HG03039 (cell line): Measurements from ENCODE around the gene HERC5.
"Not testable (repeated sequence)": the region's sequence is repeated elsewhere in the genome, so short reads cannot be mapped to it uniquely, and the experiment has no call there.

Experiments used
- ATAC-seq: cut with Tn5 transposase; IDR thresholded peaks from one replicate; pipeline ENCODE4 v1.9.1; 2021; ENCODE audit warnings: mild to moderate bottlenecking, moderate library complexity; ENCODE audit not compliant: unreplicated experiment

Gene HERC5

DNA sequence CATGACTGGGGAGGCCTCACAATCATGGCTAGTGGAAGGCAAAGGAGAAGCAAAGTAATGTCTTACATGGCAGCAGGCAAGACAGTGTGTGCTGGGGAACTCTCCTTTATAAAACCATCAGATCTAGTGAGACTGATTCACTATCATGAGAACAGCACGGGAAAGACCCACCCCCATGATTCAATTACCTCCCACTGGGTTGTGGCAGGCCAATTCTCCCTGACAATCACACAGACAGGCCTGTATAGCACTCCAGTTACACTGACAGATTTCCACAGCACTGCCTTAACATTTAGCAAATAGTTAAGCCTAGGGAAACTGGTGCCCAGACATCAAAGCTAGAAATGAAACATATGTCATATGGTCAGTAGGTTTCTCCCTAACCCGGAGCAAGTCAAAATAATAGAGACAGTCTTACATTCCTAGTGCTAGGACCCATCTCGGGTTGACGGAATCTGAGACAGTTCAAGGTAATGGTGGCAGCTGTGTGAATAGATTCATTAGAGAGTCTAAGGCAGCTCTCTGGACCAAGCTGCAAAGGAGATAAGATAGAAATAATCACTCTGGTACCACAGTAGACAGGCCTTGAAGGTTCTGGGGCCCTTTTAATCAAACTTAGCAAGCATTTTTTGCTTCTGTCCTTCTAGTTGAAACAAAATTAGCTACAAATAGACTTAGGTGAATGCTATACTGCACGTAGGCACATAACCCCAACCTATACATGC, 9.4 kb upstream of the HERC5 start:
- no peak for ATAC-seq

DNA sequence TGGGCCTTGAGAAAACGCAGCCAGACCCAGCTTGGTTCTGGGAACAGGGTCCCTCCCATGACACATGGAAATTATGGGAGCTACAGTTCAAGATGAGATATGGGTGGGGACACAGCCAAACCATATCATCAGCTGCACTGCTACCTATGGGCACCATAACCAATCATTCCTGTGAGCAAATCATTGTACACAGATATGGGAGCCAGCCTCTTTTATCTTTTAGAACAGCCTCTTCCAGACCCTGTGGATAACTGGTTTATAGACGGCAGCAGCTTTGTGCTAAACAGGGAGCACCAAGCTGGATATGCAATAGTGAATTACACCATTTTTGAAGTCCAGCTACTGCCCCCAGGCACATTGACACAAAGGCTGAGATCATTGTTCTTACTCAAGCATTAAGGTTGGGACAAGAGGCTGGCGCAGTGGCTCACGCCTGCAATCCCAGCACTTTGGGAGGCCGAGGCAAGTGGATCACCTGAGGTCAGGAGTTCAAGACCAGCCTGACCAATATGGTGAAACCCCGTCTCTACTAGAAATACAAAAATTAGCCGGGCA, 8.6 kb upstream of the HERC5 start:
- not testable (repeated sequence) for ATAC-seq

DNA sequence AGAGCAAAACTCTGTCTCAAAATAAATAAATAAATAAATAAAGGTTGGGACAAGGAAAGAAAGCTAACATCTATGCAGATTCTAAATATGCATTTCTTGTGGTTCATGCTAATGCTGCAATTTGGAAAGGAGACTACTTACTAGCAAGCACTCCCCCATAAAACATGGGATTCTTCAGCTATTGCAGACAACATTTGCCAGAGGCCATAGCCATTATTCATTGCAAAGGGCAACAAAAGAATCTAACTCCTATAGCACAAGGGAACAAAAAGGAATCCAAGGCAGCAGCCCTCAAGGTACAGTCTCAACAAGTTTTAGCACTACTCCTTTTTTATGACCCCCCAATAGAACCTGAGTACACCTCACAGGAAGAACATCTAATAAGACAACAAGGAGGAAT, 8.0 kb upstream of the HERC5 start:
- ATAC-seq: no peak

DNA sequence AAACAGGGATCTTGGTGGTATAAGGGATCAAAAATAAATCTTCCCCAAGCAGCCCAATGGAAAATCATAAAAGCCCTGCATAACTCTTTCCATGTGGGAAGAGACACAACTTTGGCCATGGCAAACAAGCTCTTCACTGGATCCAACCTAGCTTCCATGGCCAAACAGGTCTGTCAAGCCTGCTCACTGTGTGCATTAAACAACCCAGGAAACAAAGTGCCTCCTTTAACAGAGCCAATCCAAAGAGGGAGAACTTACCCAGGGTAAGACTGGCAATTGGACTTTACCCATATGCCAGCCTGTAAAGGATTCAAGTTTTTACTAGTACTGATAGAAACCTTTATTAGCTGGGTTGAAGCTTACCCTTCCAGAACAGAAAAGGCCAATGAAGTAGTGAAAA, 7.6 kb upstream of the HERC5 start:
- ATAC-seq: no peak

DNA sequence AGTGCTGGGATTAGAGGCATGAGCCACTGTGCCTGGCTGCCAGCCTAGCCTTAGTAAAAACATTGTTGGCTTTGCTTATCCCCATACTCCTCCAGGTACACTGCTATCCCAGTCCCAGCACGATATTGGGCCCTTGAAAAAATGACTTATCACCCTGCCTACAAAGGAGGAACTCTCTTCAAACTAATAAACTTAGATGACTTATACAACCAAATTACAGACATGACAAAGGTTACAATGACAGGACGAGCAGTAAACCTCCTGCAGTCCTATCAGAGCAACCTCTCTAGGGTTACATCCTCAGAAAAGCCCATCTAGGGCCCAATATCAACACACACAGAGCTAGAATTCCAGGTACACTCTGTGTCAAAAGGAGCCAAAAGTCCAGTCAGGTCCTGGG, 5.7 kb upstream of the HERC5 start:
- no peak for ATAC-seq

DNA sequence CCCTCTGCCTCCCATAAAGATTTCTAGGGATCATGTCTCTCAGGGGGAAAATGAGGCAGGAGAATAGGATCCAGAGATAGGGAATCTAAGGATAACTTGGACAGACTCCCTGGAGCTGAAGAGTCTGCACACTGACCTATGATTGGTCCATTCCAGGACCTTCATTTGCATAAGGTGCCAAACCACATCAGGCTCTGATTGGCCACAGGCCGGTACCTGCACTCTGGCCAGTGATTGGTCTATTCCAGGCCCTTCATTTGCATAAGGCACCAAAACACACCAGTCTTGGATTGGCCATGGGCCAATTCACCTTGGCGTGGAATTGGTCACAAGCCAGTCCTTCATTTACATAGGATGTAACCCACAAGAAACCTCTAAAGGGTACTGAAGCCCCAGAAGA, 4.0 kb upstream of the HERC5 start:
- ATAC-seq: no peak

DNA sequence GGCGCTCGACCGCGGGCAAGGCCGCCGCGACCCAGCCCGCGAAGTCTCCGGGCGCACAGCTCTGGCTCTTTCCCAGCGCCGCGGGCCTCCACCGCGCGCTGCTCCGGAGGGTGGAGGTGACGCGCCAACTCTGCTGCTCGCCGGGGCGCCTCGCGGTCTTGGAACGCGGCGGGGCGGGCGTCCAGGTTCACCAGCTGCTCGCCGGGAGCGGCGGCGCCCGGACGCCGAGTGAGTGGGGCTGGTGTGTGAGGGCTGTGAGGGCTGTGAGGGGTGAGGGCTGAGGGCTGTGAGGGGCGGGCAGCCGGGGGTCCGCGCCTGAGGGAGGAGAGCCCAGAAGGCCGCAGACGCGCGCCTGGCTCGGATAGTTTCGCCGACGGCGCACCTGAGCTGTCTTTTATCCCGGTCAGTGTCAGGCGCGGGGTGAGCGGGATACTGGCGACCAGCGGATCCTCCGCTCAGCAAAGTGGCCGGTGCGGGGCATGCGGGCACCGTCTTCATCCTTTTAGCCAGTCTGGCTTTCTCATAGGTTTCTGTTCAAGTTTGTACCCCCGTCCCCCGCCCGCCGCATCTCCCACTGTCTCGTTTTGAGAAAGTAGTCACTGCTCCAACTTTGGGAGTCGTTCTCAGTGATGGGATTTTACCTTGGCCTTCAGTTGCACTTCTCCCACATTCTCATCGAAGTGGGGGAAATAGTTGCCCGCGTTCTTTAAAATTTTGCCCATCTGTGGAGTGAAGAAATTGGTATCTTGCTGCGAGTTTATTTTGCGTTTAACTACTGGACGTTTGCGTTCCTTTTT, 586 bp downstream of the HERC5 start:
- peak; percentile 35 for ATAC-seq

DNA sequence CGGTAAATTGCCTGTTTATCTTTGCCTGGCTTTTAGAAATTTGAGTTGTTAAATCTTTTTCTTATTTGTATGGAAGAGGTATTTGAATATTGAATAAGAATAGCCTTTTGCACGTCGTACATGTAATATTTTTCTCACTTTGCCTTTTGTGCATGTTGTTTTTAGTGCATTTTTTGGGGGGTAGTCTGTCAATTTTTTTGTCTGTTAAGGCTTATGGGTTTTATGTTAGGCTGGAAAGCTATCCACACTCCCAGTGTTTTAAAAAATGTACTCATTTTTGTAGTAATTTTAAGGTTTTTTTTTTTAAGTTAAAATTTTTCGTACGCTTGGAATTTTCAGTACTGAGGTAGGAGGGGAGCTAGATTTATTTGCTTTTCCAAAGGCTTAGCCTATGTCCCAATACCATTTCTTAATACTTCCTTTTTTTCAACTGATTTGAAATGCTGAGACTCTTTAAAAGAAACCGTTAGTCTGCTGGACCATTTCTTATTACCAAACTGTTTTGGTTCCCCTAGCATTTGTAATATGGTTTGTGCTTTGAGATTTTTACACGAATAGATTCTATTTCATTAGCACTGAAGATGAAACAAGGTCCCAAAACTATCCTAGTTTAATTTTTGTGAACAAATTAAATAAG, 1.3 kb downstream of the HERC5 start:
- no peak for ATAC-seq

DNA sequence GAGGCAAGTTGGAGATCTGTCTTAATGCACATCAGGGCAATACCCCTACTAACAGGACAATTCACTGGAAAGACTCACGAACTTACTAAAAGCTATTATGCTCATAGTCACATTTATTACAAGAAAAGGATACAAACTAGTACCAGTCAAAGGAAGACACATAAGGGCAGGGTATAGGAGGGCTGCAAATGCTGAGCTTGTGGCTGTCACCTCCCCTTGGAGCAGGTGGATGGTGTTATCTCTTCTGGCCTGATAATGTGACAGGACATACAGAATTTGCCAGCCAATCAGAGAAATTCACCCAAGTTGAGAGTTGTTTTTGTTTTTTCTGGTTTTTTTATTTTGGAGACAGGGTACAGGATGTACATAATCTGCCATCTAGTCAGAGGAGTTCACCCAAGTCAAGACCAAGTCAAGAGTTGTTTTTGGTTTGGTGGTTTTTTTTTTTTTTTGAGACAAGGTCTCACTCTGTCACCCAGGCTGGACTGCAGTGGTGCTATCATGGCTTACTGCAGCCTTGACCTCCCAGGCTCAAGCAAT, 8.8 kb downstream of the HERC5 start:
- ATAC-seq: no peak

DNA sequence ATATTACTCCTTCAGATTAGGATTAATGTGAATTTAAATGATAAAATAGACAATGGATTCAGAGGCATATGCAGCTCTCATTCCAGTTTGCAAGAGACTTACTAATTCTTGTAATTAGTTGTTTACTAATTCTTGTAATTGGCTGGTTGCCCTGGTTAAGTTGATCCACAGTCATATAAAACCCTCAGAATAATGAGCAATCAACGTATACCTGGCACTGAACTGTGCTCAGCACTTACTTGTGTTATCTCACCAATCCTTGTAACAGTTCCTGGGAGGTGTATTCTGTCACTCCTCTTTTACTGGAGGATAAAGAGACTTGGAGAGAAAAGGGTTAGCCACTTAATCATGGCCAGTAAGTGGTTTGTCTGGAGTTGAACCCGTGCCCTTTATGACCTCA, 10.5 kb downstream of the HERC5 start:
- ATAC-seq: no peak

DNA sequence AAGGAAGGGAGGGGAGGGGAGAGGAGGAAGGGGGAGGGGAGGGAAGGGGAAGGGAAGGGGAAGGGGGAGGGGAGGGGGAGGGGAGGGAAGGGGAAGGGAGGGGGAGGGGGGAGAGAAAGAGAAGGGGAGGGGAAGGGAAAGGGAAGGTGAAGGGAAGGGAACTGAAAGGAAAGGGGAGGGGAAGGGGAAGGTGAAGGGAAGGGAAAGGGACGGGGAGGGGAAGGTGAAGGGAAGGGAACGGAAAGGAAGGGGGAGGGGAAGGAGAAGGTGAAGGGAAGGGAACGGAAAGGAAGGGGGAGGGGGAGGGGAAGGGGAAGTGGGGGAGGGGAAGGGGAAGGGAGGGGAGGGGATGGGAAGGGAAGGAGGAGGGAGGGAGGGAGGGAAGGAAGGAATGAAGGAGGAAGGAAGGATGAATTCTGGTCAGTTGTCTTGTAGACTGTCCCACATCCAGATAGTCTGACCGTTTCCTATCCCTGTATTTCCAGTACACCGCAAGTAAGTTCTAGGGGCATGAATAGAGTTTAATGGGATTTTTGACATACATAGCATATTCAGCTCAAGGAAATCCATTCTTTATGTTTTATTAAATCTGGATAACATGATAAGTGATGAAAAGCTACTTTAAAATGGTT, 20.4 kb downstream of the HERC5 start:
- ATAC-seq: no peak

DNA sequence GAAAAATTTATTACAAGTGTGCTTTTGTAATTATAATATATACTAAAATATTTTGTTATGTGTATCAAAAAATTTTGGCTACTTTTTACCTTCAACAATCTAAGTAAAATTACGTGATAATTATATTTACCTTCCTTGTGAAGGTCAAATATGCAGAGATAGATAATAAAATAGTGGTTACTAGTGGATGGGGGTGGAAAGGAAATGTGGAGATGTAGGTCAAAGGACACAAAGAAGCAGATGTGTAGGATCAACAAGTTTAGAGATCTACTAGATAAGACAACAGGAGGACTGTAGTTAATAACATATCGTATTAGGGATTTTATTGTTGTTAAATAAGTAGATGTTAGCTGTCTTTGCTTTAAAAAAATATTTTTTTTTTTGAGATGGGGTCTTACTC, 21.3 kb downstream of the HERC5 start:
- ATAC-seq: no peak

DNA sequence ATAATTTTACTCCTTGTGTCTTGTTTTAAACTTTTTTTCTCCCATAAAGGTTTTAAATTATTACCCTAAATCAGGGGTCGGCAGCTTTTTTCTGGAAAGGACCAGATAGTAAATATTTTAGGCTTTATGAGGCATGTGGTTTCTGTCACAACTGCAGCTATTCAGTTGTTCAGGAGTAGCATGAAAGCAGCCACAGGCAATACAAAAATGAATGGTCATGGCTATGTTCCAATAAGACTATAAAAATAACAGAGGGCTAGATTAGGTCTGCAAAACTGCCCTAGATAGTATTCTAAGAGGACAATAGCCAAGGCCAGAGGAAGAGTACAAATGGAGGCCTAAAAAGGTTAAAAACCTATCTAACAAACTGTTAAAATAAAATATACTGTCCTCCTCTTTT, 24.6 kb downstream of the HERC5 start:
- no peak for ATAC-seq

DNA sequence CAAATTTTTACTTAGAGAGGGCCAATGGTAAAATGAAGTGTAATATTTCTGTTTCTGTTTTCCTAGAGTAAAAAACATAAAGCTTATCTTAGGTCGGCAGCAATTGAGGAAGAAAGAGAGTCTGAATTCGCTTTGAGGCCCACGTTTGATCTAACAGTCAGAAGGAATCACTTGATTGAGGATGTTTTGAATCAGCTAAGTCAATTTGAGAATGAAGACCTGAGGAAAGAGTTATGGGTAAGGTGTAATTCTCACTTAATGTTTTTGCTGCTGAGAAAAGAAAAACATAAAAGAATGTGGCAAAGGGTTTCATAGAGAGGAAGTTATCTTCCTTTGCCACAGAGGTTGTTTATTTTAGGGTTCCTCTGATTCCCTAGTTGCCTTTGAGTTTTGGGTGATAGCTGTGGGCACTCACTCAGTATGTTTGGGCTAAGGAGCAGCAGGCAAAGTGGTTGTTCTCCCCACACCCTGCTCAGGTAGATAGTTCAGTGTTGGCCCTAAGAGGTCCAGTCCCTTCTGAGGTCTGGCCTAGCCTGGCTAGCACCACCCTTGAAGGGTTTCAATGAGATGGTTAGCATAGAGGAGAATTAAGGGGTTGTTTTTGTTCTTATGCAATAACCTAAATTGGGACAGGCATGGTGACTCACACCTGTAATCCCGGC, 32.3 kb downstream of the HERC5 start:
- ATAC-seq: no peak

DNA sequence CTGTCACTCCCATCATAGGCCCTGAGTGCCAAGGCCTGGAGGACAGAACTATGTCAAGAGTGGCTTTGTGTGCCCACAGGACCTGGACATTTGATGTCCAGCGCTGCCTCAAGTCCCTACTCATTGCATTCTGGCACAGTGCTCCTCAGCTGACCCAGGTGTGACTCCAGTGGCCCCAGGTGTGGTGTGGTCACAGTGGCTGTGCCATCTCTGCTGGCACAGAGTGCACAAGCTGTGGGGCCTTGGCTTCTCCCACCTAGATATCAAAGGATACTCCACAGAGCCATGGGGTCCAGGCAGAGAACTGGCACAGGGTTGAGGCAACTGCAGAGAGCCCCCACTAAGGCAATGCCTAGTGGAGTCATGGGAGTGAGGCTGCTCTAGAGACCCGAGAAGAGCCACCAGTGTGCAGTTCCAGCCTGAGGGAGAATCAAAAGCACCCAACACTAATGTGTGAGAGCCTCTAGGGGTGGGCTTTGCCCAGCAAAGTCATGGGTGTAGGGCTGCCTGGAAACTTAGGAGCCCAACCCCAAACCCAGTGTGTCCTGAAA, 41.0 kb downstream of the HERC5 start:
- ATAC-seq: no peak

DNA sequence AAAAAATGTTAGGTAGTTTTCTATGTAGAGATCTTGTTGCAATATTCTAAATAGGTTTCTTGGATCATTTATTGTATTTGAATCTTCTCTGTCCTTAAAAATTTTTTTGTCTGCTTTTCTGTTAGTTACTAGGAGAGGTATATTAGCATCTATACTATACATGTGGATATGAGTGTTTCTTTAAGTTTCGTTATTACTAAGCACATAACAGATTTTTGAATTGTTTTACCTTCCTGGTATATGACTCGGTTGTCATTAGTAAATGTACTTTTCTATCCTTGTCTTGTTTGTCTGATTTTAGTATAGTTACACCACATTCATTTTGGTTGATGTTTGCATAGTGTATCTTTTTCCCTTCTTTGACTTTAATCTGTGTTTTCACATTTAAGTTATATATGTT, 46.4 kb downstream of the HERC5 start:
- ATAC-seq: no peak

DNA sequence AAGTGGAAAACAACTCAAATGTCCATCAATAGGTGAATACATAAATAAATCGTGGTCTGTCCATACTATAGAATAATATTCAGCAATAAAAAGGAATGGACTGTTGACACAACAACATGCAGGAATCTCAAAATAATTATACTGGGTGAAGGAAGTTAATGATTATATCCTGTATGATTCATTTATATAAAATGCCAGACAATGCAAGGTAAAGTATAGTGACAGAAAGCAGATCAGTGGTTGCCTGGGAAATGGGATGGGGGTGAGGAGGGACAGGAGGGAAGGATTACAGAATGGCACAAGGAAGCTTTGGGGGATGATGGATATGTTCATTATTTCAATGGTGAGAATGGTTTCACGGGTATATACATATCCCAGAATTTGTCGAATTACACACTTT, 54.3 kb downstream of the HERC5 start:
- no peak for ATAC-seq

DNA sequence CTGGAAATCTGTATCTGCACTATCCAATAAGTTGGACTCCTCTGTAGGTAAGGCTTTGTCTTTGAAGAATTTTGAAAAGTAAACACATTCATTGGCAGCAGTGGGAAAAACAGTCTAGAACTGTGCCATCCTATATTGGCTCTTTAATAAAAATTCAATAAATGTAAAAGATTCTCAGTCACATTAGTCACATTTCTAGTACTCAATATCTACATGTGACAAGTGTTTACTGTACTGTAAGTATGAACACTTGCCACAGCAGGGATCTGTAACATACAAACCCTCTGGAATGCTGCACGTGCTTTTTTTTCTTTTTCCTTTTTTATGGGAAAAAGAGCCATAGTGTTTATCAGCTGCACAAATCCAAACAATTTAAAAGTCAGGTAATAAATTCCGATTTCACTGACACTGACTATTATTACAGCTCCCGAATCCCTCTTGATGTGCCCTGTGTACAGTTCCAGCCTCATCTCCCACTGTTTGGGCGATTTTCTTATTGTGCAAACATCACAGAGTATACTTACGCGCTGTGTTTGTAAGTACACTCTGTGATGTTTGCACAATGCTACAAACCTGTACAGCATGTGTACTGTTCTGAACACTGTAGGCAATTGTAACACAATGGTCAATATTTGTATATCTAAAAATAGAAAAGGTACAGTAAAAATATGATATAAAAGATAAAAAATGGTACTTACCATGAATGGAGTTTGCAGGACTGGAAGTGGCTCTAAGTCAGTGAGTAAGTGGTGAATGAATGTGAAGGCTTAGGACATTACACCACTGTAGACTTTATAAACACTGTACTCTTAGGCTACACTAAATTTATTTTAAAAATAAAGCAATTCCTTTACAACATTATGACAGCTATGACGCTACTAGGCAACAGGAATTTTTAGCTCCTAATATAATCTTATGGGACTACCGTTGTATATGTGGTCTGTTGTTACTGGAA, 57.9 kb downstream of the HERC5 start:
- no peak for ATAC-seq

DNA sequence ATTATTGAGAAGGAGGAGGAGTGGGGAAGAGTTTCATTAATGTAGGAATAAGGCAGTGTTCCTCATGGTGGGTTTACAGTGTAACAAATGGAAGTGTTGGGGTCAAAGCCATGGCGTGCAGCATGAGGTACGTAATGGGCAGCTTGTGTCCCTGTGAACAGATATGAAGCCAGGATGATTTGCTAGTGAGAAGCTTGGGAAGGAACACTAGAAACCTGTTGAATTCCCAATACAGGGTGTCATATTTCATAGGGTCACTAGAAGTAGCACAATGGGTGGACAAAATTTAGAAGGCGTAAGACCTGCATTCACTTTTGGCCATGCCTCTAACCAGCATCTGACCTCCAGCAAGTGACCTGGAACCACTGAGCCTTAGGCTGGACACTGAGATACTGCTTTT, 59.8 kb downstream of the HERC5 start:
- no peak for ATAC-seq
